HG03442 (cell line): ENCODE measurements around the gene ZMIZ1.

ENCODE experiments used
- ATAC-seq: cut with Tn5 transposase; IDR thresholded peaks from one replicate; pipeline ENCODE4 v1.9.1; 2021; ENCODE audit warnings: mild to moderate bottlenecking, moderate library complexity; ENCODE audit not compliant: unreplicated experiment

ZMIZ1 gene

DNA sequence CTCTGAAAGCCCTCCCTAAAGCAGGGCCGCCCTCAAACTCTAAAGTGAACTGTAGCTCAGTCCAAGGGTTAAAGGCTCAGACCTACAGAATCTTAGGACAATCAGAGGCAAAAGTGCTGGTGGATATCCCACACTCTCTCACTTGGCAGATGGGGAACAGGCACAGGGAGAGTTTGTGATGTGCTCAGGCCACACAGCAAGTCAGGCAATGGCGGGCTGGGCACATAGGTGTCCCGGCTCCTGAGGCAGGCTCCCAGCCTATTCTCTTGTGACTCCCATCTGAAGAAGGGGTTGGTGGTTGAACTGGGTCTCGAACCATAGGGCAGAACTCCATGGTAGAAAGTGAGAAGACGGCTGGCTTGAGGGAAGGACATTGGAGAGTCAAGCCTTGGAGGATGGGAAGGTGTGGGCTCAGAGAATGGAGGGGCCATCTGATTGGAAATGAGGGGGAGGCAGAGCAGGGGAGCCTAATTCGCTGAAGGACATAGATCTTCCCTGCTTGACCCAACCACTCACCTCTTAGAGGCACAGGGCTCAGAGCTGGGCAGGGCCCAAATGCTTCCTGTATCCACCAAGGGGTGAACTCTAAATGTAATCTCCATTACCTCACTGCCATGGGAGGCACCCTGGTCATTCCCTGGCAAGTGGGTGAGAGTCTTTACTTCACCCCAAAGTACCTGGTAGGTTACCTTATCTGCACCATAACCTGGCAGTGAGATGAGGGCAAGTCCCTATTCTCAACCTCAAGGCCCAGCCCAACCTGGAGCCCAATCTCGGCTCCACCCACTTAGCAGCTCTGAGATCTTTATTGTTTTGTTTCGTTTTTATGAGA lies 4.9 kb upstream of the ZMIZ1 start:
- no peak for ATAC-seq

DNA sequence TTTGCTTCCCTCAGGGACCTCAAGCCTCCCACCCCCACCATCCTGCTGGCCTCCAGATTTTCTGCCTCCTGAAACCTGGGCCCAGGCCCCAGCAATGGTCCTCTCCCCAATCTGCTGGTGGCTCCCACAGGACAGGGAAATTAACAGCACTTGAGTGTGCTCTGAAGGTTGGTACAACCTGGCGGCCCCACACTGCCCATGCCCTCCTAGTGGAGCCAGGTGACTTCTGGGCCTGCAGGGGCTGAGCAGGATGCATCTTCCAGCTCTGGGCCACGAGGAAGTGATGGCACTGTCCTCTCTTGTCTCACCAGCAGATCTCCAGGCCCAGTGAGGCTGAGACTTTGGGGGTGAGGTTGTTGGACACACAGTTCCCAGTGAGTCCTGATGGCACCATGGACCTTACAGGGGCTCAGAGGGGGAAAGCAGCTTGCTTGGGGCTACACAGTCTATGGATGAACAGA lies 3.6 kb upstream of the ZMIZ1 start:
- no peak for ATAC-seq

DNA sequence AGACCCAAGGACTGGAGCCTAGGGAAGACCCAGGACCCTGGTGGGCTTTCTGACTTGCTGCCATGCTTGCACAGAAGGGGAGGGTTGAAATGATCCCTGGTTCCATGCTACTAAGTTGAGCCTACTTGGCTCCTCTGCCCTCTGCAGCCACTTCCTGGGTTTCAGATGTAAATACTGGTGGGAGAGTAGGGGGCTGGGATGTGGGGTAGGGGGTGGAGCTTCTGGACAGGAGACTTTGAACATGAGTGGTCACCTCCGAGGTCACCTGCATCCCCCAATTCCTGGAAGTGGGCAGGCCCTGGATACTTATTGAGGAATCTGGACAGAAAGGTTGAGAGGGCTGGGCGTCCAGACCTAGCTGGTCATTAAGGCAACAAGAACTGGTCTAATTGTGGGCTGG lies 2.9 kb upstream of the ZMIZ1 start:
- ATAC-seq, result no peak

- ATAC-seq, result no peak
Observed at GRCh38 chr10:79066411-79067240, 2.1 kb upstream of the ZMIZ1 start.

DNA sequence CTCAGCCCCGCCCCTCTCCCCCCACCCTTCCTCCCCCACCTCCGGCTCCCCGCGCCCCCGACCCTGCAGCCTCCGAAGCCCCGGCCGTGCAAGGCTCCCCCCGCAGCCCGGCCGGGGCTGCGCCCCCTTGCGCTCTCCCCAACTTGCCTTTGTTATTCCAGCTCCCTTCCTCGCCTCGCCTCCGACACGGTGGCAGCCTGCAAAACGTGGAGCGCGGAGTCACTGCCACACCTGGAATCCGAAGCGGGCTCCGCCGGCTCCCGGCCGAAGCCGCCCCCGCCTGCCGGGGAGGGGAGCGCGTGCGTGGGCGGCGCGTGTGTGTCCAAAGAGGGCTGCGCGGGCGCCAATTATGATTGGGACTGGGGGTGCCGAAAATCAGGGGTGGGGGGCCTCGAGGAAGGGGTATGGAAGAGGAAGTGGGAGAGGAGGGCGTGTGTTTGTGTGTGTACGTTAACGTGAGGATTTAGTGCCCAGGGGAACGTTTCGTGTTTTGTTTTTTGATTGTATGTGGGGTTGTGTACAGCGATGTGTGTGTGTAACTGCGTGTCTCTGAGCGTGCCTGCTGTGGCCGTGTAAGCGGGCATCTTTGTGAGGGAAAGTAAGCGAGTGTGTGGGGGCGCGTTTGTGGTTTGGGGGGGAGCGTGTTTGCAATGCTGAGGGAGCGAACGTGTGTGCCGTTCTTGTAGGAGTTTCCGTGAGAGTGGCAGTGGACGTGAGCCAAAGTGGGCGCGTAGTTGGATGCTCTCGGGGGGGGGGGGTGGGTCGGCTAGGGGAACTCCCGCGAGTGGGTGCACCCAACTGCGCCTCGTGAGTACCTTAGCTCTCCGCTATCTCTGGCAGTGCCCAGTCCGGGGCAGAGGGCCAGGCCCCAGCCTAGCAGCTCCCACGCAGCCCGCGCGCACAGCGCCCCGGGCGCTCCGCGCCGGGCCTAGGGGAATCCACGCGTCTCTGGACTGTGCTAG lies 1.2 kb upstream of the ZMIZ1 start:
- no peak for ATAC-seq

- ATAC-seq, result no peak
Observed at GRCh38 chr10:79068203-79068561, 584 bp upstream of the ZMIZ1 start.

GRCh38 chr10:79069325-79070080 lies 737 bp downstream of the ZMIZ1 start:
- ATAC-seq, result peak; percentile 13

- no peak for ATAC-seq
Observed at GRCh38 chr10:79070081-79070605, 1.4 kb downstream of the ZMIZ1 start.

DNA sequence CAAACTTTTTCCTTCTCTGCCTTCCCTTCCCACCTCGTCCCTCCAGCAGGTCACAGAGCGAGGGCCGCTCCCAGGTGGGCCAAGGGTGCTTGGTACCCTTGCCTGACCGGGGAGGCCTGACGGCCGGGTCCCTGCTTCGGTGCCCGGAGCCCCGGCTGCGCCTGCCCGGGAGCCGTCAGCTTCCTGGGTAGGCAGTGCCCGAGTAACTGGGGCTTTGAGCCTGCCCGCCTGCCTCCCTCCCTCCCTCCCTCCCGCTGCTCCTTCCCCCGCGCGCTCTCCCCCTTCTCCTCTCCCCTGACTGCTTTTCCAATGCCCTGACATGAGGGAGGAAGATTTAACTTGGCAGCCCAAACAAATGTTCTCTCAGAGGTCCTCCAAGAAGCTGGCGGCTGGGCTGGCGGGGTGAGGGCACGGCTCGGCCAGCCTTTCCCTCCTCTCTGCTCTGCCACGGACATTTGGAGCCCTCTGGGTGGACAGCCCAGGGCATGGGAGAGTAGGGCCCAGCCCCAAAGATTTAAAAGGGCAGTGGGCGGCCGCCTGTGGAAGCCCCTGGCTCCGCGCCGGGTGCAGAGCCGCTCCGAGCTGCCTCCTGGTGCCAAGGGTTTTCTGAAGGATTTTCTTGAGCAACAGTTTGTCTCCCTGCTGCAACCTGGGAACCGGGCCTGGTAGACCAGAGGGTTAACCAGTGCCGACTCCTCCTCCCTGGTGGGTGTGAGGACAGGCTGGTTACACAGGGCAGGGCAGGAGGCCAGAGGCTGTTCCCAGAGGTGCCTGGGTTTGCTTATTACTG lies 2.0 kb downstream of the ZMIZ1 start:
- no peak for ATAC-seq

DNA sequence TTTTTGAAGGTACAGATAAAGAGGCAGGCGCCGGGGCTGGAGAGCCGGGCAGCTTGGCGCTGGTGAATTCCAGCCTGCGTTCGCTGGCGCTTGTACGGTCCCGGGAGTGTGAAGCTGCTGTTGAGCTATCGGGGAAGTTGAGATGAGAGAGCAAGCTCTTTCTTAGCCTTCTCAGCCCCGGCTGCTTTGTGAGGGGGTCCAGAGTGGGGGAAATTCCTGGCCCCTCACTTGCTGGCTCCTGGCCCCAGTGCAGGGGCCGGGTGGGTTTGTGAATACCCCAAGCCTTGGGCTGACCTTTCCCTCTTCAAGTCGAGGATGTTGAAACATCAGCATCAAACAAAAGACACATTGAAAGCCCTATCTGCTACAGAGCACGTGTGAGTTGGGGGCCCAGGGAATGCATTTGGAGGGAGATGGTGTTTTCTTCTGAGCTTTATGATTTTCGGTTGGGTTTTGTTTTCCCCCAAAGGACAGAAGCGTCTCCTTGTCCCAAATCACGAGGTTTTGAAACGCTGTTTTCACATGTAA lies 2.7 kb downstream of the ZMIZ1 start:
- ATAC-seq, result no peak

GRCh38 chr10:79072041-79072441 lies 3.3 kb downstream of the ZMIZ1 start:
- ATAC-seq, result no peak

GRCh38 chr10:79072994-79073645 lies 4.4 kb downstream of the ZMIZ1 start:
- no peak for ATAC-seq

GRCh38 chr10:79073784-79074432 lies 5.1 kb downstream of the ZMIZ1 start:
- ATAC-seq, result no peak

DNA sequence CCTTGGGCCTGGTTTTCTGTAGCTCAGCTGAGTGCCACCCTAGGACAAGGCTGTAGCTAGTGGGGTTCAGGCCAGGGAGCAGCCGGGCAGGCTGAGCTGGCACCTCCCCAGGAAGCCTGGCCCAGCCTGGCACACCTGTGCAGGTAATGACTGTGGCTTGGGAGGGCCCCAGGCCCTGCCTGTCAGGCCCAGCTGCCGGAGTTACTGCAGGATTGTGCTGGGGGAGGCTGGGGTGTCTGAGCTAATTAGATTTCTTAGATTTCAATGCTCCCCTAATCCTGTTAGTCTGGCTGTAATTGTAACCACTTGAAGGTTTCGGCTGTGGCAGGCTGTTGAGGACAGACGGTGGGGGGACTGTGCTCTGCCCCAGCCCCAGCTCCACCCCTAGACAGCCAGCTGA lies 6.0 kb downstream of the ZMIZ1 start:
- ATAC-seq, result no peak

DNA sequence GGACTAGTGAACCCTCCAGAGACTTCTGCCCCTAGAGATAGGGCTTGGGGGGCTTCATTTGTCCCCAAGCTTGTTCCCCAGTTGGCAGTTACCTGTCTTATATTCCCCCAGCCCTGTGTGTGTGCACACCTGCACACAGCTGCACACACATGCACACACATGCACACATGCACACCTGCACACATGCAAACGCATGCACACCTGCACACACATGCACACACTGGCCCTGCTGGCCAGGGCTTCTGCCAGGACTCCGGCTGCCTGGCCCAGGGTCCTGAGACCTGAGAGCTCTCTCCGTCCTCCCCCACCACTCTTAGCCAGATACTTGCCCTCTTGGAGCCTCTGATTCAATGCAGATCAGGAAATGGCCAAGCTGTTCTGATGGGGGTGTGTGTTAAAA lies 6.7 kb downstream of the ZMIZ1 start:
- no peak for ATAC-seq

GRCh38 chr10:79077488-79078173 lies 8.9 kb downstream of the ZMIZ1 start:
- ATAC-seq, result no peak

- no peak for ATAC-seq
Observed at GRCh38 chr10:79078367-79079053, 9.7 kb downstream of the ZMIZ1 start.
